Measurements from ENCODE around the gene PVALEF.
"Not testable (repeated sequence)": the region's sequence is repeated elsewhere in the genome, so short reads cannot be mapped to it uniquely, and the experiment has no call there.

The PVALEF gene

GRCh38 chr17:81212365-81212764 lies 47.1 kb downstream of the PVALEF start:
- no peak for DNase-seq (ENCODE audit: low read depth in 1 of 2, low spot score in 1 of 2)

DNA sequence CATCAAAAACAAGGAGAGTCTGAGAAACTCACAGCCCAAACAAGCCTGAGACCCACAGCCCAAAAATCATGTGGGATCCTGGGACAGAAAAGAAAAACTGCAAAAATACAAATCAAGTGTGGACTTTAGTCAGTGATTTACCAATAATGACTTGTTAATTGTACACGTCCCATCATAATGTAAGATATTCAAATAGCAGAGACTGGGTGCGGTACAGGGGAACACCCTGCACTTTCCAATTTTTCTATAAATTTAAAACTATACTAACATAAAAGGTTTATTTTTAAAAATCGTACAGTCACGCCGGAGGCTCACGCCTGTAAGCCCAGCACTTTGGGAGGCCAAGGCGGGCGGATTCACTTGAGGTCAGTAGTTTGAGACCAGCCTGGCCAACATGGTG lies 48.7 kb downstream of the PVALEF start:
- no peak for DNase-seq (ENCODE audit: low read depth in 1 of 2, low spot score in 1 of 2)

DNA sequence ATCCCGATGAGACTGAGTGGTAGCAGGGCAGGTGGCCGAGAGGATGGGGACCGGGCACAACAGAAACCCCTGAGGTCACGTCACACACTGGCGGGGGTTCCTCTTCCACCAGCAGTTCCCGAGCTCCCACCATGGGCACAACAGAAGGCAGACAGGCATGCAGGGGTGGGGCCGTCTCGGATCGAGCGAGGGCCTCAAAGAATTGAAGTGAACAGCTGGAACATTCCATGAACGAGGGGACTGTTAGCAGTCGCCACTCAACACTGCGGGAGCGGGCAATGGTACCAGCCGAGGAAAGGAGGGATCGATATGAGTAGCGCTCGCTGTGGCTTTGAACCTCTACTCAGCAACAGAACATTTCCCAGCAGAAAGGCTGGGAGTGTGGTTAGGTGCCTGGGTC lies 52.2 kb downstream of the PVALEF start:
- DNase-seq (ENCODE audit: low read depth in 1 of 2, low spot score in 1 of 2) = no peak

GRCh38 chr17:81218459-81218858 lies 53.2 kb downstream of the PVALEF start:
- no peak for DNase-seq (ENCODE audit: low read depth in 1 of 2, low spot score in 1 of 2)

- DNase-seq (ENCODE audit: low read depth in 1 of 2, low spot score in 1 of 2) = no peak
These were observed 53.7 kb downstream of the PVALEF start for GRCh38 chr17:81218991-81219390.

DNA sequence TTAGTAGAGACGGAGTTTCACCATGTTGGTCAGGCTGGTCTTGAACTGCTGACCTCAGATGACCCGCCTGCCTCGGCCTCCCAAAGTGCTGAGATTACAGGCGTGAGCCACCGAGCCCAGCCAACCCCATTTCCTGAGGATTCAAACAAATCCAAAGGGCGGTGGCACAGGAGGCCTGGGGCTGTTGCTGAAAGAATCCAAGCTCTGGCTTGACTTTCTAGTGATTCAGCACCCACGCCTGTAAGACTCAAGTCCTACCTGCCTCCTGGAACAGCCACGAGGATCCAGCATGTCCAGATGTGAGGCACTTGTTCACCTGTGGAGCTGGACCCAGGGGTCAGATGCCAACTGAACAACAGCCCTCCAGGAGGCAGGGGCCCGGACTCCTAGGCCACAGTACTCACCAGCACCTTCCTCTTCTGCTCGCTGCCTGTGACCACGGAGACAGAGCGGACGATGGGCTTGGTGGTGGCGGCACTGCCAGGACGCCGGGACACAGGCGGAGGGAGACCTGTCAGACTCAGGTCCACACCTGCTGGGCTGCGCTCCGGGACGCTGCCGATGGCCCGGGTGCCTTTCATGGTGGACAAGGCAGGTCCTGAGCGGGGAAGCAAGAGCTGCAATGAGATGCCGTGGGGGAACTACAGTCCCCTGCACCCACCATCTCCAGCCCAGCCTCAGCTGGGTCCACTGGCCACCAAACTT lies 54.3 kb downstream of the PVALEF start:
- no peak for DNase-seq (ENCODE audit: low read depth in 1 of 2, low spot score in 1 of 2)

DNA sequence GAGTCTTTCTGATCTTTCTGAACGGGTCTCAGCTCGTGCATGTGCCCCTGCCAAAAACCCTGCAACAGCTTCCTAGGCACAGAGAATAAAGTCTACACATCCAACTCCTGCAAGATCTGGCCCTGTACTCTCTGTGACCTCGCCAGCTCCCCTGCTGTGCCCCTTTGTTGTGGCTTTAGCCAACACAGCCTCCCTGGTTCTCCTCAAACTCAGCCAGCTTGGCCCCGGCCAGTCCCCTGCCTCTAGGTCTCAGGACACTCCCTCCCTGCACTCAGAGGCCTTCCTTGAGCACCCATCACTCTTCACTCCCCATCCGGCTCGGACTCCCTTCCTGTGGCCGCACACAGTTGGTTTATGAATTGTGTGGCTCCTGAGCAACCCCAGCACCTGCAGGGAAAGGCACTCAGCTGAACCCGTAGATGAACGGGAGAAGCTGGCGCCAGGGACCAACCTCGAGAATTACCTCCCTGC lies 56.1 kb downstream of the PVALEF start:
- DNase-seq (ENCODE audit: low read depth in 1 of 2, low spot score in 1 of 2) = no peak

DNA sequence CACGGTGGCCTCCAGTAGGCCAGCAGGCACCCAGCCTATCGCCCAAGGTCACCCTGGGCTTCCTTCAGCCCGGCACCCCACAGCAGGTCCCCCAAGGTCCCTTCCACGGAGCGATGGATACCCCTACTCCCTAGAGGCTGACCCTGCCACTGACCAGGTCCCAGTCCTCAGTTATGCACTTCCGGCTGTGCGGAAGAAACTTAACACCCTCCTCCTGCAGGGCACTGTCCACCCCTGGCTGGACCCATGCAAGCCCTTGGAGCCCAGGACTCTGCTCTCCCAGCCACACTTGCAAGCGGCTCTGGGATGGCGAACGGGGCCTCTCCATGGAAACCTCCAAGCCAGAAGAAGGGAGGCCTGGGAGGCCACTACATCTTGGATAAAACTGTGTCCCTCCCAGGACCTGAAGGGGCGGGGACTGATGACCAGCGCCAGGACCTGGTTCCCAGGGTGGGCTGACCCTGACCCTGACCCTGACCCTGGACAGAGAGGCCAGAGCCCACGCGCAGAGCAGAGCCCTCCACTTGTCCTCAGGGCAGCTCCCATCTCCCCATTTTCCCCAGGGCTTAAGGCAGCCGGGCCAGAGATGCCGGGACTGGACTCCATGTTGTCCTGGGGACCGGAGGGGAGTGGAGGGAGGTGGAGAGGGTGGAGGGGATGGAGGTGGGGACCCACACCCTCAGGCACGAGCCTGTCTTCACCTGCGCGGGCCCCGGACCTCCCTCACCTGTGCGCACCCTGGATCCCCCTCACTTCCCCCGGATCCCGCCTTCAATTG lies 56.7 kb downstream of the PVALEF start:
- no peak for DNase-seq (ENCODE audit: low read depth in 1 of 2, low spot score in 1 of 2)

DNA sequence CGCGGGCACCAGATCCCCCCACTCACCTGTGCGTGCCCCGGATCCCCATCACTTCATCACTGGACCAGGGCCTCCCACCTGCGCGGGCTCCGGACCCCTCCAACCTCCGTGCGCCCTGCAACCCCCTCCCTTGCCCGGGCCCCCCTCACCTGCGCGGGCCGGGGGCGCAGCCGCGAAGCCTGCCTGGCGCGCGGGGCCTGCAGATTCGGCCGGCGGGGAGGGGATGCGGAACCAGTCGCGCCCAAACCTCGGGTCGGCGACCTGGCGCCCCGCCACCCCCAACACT lies 57.3 kb downstream of the PVALEF start:
- no peak for DNase-seq (ENCODE audit: low read depth in 1 of 2, low spot score in 1 of 2)

DNA sequence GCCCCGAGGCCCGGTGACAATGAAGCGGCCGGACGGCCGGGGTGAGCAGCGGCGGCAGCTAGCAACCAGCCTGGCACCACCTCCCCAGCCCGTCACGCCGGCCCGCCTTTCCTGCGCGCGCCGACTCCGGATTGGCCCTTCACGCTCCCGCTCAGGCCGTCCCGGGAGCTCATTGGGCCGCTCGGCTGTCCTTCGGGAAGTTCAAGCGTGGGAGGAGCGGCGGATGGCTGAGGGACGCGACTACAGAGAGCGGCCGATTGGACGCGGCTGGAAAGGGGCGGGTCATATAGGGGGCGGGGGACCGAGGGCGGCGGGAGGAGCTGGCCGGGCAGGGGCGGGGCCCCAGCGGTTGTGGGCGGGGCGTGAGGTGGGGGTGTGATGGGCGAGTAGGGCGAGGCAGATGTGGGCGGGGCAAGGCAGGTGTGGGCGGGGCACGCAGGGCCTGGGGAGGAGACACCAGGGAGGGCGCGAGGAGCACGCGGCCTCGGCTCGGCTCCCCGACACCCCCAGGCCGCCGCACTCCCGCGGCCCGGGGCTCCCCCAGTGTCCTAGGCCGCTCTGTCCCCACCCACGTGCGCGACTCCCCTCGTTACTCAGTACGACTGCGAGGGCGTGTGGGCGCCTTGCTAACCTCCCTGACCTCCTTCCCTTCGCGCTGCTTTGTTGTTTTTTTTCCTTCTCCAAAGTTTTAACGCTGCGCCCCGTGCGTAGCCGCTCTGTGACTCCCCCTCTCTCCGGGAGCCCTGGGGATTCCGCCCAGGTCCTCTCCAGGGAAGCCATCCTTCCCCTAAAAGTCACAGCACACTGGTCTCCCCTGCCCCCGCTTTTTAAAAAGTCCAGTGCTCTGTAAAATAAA lies 57.8 kb downstream of the PVALEF start, which contains the start of gene CEP131:
Gene CEP131, minus strand, starts transcription at position 60 of the 856 bp plus-strand sequence. CDS start 2,909 bp downstream, outside the sequence.
- peak; percentile 100 for DNase-seq (ENCODE audit: low read depth in 1 of 2, low spot score in 1 of 2)

GRCh38 chr17:81223762-81224130 lies 58.4 kb downstream of the PVALEF start:
- DNase-seq (ENCODE audit: low read depth in 1 of 2, low spot score in 1 of 2) = no peak

DNA sequence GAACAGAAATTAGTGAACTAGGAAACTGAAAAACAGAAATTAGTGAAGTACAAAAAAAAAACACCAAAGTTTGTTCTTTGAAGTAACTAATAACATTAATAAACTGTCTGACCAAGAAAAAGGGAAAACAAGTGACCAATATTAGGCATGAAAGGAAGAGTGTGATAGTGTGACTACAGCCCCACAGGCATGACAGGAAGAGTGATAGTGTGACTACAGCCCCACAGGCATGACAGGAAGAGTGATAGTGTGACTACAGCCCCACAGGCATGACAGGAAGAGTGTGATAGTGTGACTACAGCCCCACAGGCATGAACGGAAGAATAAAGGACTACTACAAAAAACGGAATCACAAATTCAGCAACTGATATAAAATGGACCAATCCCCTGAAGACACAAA lies 62.3 kb downstream of the PVALEF start:
- DNase-seq (ENCODE audit: low read depth in 1 of 2, low spot score in 1 of 2) = not testable (repeated sequence)

DNA sequence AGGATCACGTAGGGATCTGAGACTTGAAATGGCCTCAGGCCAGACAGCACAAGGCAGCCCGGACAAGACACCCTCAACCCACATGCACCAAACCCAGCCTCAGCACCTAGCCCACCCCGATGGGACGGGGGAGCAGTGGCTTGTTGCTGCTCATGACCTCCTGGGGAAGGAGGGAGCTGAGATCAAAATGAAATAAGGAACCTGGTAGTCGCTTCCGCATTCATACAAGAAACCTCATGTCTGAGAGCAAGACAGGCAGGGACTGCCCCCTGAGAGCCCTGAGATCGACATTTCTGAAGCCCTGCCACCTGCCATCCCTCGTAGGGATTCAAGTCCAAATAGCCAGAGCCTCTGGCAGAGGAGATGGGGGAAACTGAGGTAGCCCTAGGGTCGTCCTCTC lies 63.1 kb downstream of the PVALEF start:
- DNase-seq (ENCODE audit: low read depth in 1 of 2, low spot score in 1 of 2) = no peak

- DNase-seq (ENCODE audit: low read depth in 1 of 2, low spot score in 1 of 2) = no peak
These were observed 63.7 kb downstream of the PVALEF start for GRCh38 chr17:81228834-81229665.

GRCh38 chr17:81229666-81229920 lies 64.3 kb downstream of the PVALEF start:
- no peak for DNase-seq (ENCODE audit: low read depth in 1 of 2, low spot score in 1 of 2)

DNA sequence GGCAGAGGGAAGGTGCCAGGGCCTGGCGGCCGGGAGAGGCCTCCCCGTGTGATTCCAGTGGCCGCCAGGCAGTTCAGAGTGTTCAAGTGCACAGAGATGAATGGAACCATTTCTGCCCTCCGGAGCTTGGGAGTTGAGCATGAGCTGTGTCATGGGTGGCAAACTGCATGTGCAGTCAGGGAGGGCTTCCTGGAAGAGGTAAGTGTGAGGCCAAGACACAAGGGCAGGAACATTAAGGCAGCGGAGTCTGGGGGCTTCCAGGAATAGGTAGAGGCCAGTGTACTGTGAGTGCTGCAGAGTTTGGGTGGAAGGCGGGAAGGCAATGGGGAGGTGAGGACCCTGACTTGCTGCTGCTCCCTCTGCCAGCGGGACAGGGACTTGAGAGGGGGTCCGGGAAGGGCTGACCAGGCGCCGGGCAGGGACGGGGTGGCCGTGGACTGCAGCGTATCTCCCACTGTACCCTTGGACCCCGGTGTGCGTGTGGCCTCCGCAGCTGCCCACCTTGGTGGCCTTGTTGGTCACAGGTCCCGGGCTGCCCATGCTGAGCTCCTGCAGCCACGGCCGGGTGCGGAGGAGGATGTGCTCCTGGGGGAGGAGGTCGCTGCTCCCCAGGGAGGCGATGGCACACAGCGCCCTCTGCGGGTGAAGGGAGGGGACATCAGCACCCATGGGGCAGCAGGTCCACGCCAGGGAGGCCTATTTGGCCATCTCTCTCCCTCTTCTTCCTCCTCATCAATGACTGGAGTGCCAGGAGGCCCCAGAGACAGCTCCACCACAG lies 64.9 kb downstream of the PVALEF start:
- no peak for DNase-seq (ENCODE audit: low read depth in 1 of 2, low spot score in 1 of 2)

GRCh38 chr17:81231121-81231645 lies 65.9 kb downstream of the PVALEF start:
- no peak for DNase-seq (ENCODE audit: low read depth in 1 of 2, low spot score in 1 of 2)

DNA sequence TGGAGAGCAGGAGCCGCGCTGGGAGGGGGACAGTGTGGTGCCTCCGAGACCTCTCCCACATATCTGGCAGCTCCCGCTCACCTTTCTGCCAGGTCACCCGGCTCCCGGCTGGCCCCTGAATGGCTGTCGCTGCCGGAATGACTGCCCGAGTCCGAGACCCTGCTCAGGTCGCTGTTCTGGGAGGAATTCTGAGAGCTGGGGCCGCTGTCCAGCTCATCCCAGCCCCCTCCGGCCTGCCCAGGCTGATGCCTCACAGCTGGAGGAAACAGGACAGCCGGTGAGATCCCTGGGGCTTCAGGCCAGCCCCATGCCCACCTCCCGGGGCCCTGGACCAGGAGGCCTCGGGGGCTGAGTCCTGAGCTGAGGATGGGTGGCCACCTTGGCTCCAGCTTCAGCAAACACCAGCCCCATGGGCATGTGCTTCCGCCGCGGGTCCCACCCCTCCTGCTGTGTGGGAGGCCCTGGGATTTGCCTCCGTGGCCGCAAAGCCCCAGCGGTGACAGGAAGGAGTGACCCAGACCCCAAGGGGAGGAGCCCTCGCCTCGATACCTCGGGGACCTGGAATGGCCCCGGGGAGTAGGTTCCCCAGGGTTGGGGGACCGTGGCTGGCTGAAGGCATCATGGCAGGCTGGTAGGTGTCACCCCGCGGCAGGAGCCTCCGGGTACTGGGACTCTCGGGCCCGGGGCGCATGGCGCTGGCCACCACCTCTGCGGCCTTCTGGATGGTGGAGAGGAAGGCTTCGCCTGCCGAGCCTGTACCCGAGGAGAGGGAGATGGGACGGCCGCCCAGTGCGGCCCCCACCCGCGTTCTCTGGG lies 66.7 kb downstream of the PVALEF start:
- no peak for DNase-seq (ENCODE audit: low read depth in 1 of 2, low spot score in 1 of 2)

Measured in activated T-helper 1 cell treated with anti-CD3 and anti-CD28 coated beads, Interleukin-2, amount 50 U/mL, for 16 hours (primary cell).